Measurements from ENCODE around the gene OR52E6. TPM values are rescaled to one million over a fixed set of nuclear protein-coding genes. Genes with fewer than 3 reads are reported as not detected.

Gene OR52E6
- total and polyA plus RNA-seq, 8 donors = not detected

- Histone ChIP-seq H3K27me3 (no peaks in the 10 kb centered on the region), H3K9me3 (no peaks in the 10 kb centered on the region), H3K4me3 (no peak overlapping the region), H3K4me1 (no peaks in the 10 kb centered on the region), H3K36me3 (no peaks in the 10 kb centered on the region), H3K27ac (no peak overlapping the region)
- WGBS, 5 donors = 73 to 85% (median 82%) methylated on average over 6 of the region's 6 CpGs
- TF ChIP-seq, protein P1, sequence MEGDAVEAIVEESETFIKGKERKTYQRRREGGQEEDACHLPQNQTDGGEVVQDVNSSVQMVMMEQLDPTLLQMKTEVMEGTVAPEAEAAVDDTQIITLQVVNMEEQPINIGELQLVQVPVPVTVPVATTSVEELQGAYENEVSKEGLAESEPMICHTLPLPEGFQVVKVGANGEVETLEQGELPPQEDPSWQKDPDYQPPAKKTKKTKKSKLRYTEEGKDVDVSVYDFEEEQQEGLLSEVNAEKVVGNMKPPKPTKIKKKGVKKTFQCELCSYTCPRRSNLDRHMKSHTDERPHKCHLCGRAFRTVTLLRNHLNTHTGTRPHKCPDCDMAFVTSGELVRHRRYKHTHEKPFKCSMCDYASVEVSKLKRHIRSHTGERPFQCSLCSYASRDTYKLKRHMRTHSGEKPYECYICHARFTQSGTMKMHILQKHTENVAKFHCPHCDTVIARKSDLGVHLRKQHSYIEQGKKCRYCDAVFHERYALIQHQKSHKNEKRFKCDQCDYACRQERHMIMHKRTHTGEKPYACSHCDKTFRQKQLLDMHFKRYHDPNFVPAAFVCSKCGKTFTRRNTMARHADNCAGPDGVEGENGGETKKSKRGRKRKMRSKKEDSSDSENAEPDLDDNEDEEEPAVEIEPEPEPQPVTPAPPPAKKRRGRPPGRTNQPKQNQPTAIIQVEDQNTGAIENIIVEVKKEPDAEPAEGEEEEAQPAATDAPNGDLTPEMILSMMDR (IDR thresholded peaks at IDR 0.05) = no peak
- no peak for TF ChIP-seq POLR2A (IDR thresholded peaks at IDR 0.05)
- TF ChIP-seq POLR2AphosphoS5 (IDR thresholded peaks at IDR 0.05) = no peak
- TF ChIP-seq EP300 (IDR thresholded peaks at IDR 0.05) = no peak
- intact Hi-C loops (cut with DNase I; ENCODE audit: low total_unique reads) = no loop called here
- no peak for DNase-seq
These were observed 10.4 kb downstream of the OR52E6 start for GRCh38 chr11:5831196-5831829.

- no peak for TF ChIP-seq POLR2AphosphoS5 (IDR thresholded peaks at IDR 0.05)
- no peak for TF ChIP-seq POLR2A (IDR thresholded peaks at IDR 0.05)
- TF ChIP-seq, protein P1 (IDR thresholded peaks at IDR 0.05) = no peak
- no peak for TF ChIP-seq EP300 (IDR thresholded peaks at IDR 0.05)
- Histone ChIP-seq H3K4me1 (no peaks in the 10 kb centered on the region), H3K4me3 (no peak overlapping the region), H3K27me3 (no peaks in the 10 kb centered on the region), H3K36me3 (no peaks in the 10 kb centered on the region), H3K27ac (no peak overlapping the region), H3K9me3 (no peaks in the 10 kb centered on the region)
- 26 to 49% (median 42%) methylated on average over 1 of the region's 1 CpG for WGBS, 5 donors
- no peak for DNase-seq
- intact Hi-C loops (cut with DNase I; ENCODE audit: low total_unique reads) = no loop called here
These were observed 23.3 kb downstream of the OR52E6 start for GRCh38 chr11:5818245-5818886.

DNA sequence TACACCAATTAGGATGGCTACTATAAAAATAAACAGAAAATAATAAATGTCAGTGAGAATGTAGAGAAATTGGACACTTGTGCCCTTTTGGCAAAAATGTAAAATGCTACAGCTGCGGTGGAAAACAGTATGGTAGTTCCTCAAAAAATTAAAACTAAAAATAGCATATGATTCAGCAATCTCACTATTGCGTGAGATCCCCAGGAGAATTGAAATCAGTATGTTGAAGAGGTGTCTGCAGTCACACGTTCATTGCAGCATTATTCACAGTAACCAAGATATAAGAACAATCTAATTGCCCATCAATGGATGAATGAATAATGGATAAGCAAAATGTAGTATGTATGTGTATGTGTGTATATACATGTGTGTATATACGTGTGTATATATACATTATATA lies 26.2 kb downstream of the OR52E6 start:
- Histone ChIP-seq H3K36me3 (no peaks in the 10 kb centered on the region), H3K9me3 (no peaks in the 10 kb centered on the region), H3K27ac (no peak overlapping the region), H3K27me3 (no peaks in the 10 kb centered on the region), H3K4me1 (no peaks in the 10 kb centered on the region), H3K4me3 (no peak overlapping the region)
- intact Hi-C loops (cut with DNase I; ENCODE audit: low total_unique reads) = no loop called here
- TF ChIP-seq, protein P1 (IDR thresholded peaks at IDR 0.05) = no peak
- TF ChIP-seq POLR2AphosphoS5 (IDR thresholded peaks at IDR 0.05) (no peak), EP300 (IDR thresholded peaks at IDR 0.05) (no peak), POLR2A (IDR thresholded peaks at IDR 0.05) (no peak)
- no peak for DNase-seq
- 53 to 62% (median 59%) methylated on average over 4 of the region's 4 CpGs for WGBS, 5 donors

DNA sequence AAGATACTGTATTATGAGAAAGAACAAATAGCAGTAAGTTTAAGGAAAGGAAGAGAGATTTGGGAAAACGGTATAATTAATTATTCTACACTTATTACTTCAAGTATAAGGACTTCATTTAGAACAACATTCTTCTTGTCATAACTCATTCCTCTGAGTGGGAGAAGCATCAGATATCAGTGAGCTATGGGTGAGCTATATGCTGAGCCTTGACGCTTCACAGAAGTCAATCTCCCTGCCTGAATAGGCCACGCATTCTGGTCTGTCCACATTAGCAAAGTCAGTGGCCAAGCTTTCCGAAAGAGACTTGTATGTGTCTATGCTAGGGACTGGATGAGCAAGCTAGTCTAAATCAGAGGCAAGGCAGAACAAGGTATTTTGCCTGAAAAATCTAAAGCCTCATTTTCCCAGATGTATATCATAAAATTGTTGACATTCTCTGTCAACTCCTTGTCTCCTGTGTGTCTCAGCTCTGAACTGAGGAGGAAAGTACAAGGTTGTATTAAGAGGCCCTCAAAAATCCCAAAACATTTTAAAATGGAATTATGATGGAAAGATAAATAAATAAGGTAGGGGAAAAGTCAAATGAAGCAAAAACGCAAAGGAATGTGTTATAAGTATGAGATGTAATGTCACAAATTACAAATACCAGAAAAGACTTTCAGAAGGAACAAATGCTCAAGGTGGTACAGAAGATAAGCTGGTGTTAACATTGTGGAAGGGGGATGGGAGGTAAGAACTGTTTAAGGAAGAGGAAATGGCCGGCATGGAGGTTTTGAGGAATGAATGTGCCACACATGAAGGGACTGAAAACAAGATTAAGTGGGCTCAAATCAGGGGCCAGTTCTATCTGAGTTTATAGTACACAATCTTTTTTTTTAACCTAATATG lies 31.5 kb downstream of the OR52E6 start:
- peaks cover 0 to 14% (median 10%) of the 10 kb centered on the region in 4 donors for H3K4me1 ChIP-seq
- 58 to 80% (median 73%) methylated on average over 6 of the region's 6 CpGs for WGBS, 5 donors
- no peak overlapping the region for H3K27ac ChIP-seq
- DNase-seq = no peak
- peaks cover 0 to 9% (median 0%) of the 10 kb centered on the region in 3 donors for H3K27me3 ChIP-seq
- intact Hi-C loops (cut with DNase I; ENCODE audit: low total_unique reads) = loop anchor here (5.0 kb wide), 2 partner anchors 323 to 338 kb away; partner anchors contain the start of gene OR52D1
- H3K4me3 ChIP-seq = no peak overlapping the region
- TF ChIP-seq POLR2A (IDR thresholded peaks at IDR 0.05) = no peak
- no peak for TF ChIP-seq EP300 (IDR thresholded peaks at IDR 0.05)
- TF ChIP-seq, protein P1 (IDR thresholded peaks at IDR 0.05) = no peak
- TF ChIP-seq POLR2AphosphoS5 (IDR thresholded peaks at IDR 0.05) = no peak
- no peaks in the 10 kb centered on the region for H3K9me3 ChIP-seq
- no peaks in the 10 kb centered on the region for H3K36me3 ChIP-seq
